ENCODE measurements around the gene FGA. TPM values are rescaled to one million over a fixed set of nuclear protein-coding genes. Genes with fewer than 3 reads are reported as not detected.

FGA gene
- polyA plus RNA-seq, 1 donor (not counting 4 experiments of a cell fraction or from before 2014, with no cell fraction given) = not detected

- no peak for TF ChIP-seq EZH2 (IDR thresholded peaks at IDR 0.05; ENCODE audit: low read length)
- Histone ChIP-seq H4K20me1 (ENCODE audit: control insufficient read depth, extremely low read depth, insufficient read depth, low read length) (no peaks in the 10 kb centered on the region), H3K27me3 (ENCODE audit: control insufficient read depth, extremely low read depth, insufficient read depth, low read length) (no peaks in the 10 kb centered on the region), H3K9me1 (ENCODE audit: control insufficient read depth, extremely low read depth, insufficient read depth, low read length) (no peaks in the 10 kb centered on the region), H3K4me3 (ENCODE audit: control insufficient read depth in 2 of 3, extremely low read depth in 1 of 3, insufficient read depth in 2 of 3, low read depth in 1 of 3, low read length in 3 of 3) (no peak overlapping the region), H3K36me3 (ENCODE audit: control insufficient read depth in 2 of 2, extremely low read depth in 1 of 2, insufficient read depth in 2 of 2, low read length in 2 of 2) (no peaks in the 10 kb centered on the region), H3K79me2 (ENCODE audit: control insufficient read depth, insufficient read depth, low read length) (no peaks in the 10 kb centered on the region), H2AFZ (ENCODE audit: control insufficient read depth, low read length) (no peak overlapping the region), H3K4me2 (ENCODE audit: control insufficient read depth, extremely low read depth, insufficient read depth, low read depth, low read length) (no peak overlapping the region), H3K9me3 (ENCODE audit: control insufficient read depth, low read depth, low read length) (no peaks in the 10 kb centered on the region), H3K4me1 (ENCODE audit: control insufficient read depth, extremely low read depth, insufficient read depth, low read length) (peaks cover 3% of the 10 kb centered on the region), H3K9ac (ENCODE audit: control insufficient read depth, extremely low read depth, insufficient read depth, low read length) (no peak overlapping the region), H3K27ac (ENCODE audit: control insufficient read depth, insufficient read depth, low read length) (no peak overlapping the region)
- DNase-seq (ENCODE audit: low read depth, low spot score) (no peak), FAIRE-seq (no peak)
- dilution Hi-C loops (cut with MboI; ENCODE audit: extremely low pct_ligation_motif_present, low sequenced_read_pairs) = no loop called here
Measured at GRCh38 chr4:154574311-154574710, 16.2 kb downstream of the FGA start.

DNA sequence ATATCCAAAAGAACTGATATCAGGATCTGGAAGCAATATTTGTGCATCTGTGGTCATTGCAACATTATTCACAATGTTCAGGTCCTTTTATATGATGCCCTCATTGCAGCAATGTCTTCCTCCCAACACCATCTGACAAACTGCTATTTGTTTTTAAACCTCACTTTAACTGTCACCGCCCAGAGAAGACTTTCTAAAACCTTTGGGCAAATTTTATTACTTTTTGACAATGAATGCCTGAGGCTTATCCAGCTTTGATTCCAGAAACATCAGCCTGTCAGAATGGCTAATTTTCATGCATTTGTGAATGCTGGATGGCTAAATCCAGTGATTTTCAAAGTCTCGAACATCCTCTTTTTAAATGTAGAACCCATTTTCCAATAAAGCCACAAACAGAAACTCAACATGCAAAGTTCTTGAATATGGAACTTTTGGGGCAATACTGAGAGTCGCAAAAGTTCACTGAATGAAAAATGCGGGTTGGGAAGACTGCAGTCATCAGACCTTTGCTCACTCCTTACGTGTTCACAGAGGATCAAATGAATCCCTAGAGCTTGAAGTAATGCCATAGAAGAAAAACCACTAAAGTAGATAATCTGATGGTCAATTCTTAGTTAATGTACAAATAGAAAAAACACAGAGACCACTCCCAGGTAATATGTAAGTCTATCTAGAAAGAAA lies 17.2 kb downstream of the FGA start:
- Histone ChIP-seq H3K36me3 (ENCODE audit: control insufficient read depth in 2 of 2, extremely low read depth in 1 of 2, insufficient read depth in 2 of 2, low read length in 2 of 2) (no peaks in the 10 kb centered on the region), H4K20me1 (ENCODE audit: control insufficient read depth, extremely low read depth, insufficient read depth, low read length) (no peaks in the 10 kb centered on the region), H3K9me1 (ENCODE audit: control insufficient read depth, extremely low read depth, insufficient read depth, low read length) (no peaks in the 10 kb centered on the region), H3K27me3 (ENCODE audit: control insufficient read depth, extremely low read depth, insufficient read depth, low read length) (no peaks in the 10 kb centered on the region), H2AFZ (ENCODE audit: control insufficient read depth, low read length) (no peak overlapping the region), H3K27ac (ENCODE audit: control insufficient read depth, insufficient read depth, low read length) (no peak overlapping the region), H3K9me3 (ENCODE audit: control insufficient read depth, low read depth, low read length) (no peaks in the 10 kb centered on the region), H3K9ac (ENCODE audit: control insufficient read depth, extremely low read depth, insufficient read depth, low read length) (no peak overlapping the region), H3K79me2 (ENCODE audit: control insufficient read depth, insufficient read depth, low read length) (no peaks in the 10 kb centered on the region), H3K4me2 (ENCODE audit: control insufficient read depth, extremely low read depth, insufficient read depth, low read depth, low read length) (no peak overlapping the region), H3K4me3 (ENCODE audit: control insufficient read depth in 2 of 3, extremely low read depth in 1 of 3, insufficient read depth in 2 of 3, low read depth in 1 of 3, low read length in 3 of 3) (no peak overlapping the region), H3K4me1 (ENCODE audit: control insufficient read depth, extremely low read depth, insufficient read depth, low read length) (peaks cover 3% of the 10 kb centered on the region)
- TF ChIP-seq EZH2 (IDR thresholded peaks at IDR 0.05; ENCODE audit: low read length) = no peak
- no peak for TF ChIP-seq CTCF (optimal IDR thresholded peaks at IDR 0.05 in 1 of 3, IDR thresholded peaks at IDR 0.05 in 1 of 3, conservative IDR thresholded peaks at IDR 0.05 in 1 of 3; ENCODE audit: extremely low read depth in 1 of 3, insufficient read depth in 2 of 3, low read length in 3 of 3)
- dilution Hi-C loops (cut with MboI; ENCODE audit: extremely low pct_ligation_motif_present, low sequenced_read_pairs) = no loop called here
- no peak for DNase-seq (ENCODE audit: low read depth, low spot score)
- FAIRE-seq = no peak

DNA sequence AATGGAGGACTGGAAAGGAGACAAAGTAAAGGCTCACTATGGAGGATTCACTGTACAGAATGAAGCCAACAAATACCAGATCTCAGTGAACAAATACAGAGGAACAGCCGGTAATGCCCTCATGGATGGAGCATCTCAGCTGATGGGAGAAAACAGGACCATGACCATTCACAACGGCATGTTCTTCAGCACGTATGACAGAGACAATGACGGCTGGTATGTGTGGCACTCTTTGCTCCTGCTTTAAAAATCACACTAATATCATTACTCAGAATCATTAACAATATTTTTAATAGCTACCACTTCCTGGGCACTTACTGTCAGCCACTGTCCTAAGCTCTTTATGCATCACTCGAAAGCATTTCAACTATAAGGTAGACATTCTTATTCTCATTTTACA lies 21.0 kb downstream of the FGA start:
- Histone ChIP-seq H3K4me2 (ENCODE audit: control insufficient read depth, extremely low read depth, insufficient read depth, low read depth, low read length) (no peak overlapping the region), H3K9ac (ENCODE audit: control insufficient read depth, extremely low read depth, insufficient read depth, low read length) (no peak overlapping the region), H3K79me2 (ENCODE audit: control insufficient read depth, insufficient read depth, low read length) (no peaks in the 10 kb centered on the region), H3K9me3 (ENCODE audit: control insufficient read depth, low read depth, low read length) (no peaks in the 10 kb centered on the region), H3K27ac (ENCODE audit: control insufficient read depth, insufficient read depth, low read length) (no peak overlapping the region), H3K9me1 (ENCODE audit: control insufficient read depth, extremely low read depth, insufficient read depth, low read length) (no peaks in the 10 kb centered on the region), H3K4me1 (ENCODE audit: control insufficient read depth, extremely low read depth, insufficient read depth, low read length) (no peaks in the 10 kb centered on the region), H4K20me1 (ENCODE audit: control insufficient read depth, extremely low read depth, insufficient read depth, low read length) (no peaks in the 10 kb centered on the region), H3K27me3 (ENCODE audit: control insufficient read depth, extremely low read depth, insufficient read depth, low read length) (no peaks in the 10 kb centered on the region), H3K4me3 (ENCODE audit: control insufficient read depth in 2 of 3, extremely low read depth in 1 of 3, insufficient read depth in 2 of 3, low read depth in 1 of 3, low read length in 3 of 3) (no peak overlapping the region), H3K36me3 (ENCODE audit: control insufficient read depth in 2 of 2, extremely low read depth in 1 of 2, insufficient read depth in 2 of 2, low read length in 2 of 2) (no peaks in the 10 kb centered on the region), H2AFZ (ENCODE audit: control insufficient read depth, low read length) (no peak overlapping the region)
- FAIRE-seq (no peak), DNase-seq (ENCODE audit: low read depth, low spot score) (no peak)
- dilution Hi-C loops (cut with MboI; ENCODE audit: extremely low pct_ligation_motif_present, low sequenced_read_pairs) = no loop called here
- TF ChIP-seq EZH2 (IDR thresholded peaks at IDR 0.05; ENCODE audit: low read length) = no peak
- TF ChIP-seq CTCF (optimal IDR thresholded peaks at IDR 0.05 in 1 of 3, IDR thresholded peaks at IDR 0.05 in 1 of 3, conservative IDR thresholded peaks at IDR 0.05 in 1 of 3; ENCODE audit: extremely low read depth in 1 of 3, insufficient read depth in 2 of 3, low read length in 3 of 3) = no peak

Measured in keratinocyte (primary cell).